Measurements from ENCODE around the gene MYOCOS. TPM values are rescaled to one million over a fixed set of nuclear protein-coding genes. Genes with fewer than 3 reads are reported as not detected.
"Not testable (repeated sequence)": the region's sequence is repeated elsewhere in the genome, so short reads cannot be mapped to it uniquely, and the experiment has no call there.

The MYOCOS gene
- total RNA-seq, 1 experiment from 2014 or later = 0.45 TPM

DNA sequence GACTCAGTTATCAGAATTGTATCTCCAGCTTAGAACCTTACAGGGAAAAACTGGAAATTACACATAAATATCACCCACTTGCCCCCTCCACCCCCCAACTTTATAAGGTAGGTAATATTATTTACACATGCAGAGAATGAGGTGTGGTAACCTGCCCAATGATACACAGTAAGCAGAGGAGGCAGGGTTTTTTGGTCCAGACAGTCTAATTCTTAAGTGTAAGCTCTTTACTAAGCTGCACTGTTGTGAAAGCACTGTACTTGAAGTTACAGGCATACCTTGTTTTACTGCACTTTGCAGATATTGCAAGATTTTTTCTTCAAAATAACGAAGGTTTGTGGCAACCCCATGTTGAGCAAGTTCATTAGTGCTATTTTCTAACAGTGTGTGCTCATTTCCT, 24.8 kb upstream of the MYOCOS start:
- peaks cover 30% of the 10 kb centered on the region for H3K36me3 Mint-ChIP-seq (ENCODE audit: insufficient read depth, unreplicated experiment)
- TF ChIP-seq, protein P1, sequence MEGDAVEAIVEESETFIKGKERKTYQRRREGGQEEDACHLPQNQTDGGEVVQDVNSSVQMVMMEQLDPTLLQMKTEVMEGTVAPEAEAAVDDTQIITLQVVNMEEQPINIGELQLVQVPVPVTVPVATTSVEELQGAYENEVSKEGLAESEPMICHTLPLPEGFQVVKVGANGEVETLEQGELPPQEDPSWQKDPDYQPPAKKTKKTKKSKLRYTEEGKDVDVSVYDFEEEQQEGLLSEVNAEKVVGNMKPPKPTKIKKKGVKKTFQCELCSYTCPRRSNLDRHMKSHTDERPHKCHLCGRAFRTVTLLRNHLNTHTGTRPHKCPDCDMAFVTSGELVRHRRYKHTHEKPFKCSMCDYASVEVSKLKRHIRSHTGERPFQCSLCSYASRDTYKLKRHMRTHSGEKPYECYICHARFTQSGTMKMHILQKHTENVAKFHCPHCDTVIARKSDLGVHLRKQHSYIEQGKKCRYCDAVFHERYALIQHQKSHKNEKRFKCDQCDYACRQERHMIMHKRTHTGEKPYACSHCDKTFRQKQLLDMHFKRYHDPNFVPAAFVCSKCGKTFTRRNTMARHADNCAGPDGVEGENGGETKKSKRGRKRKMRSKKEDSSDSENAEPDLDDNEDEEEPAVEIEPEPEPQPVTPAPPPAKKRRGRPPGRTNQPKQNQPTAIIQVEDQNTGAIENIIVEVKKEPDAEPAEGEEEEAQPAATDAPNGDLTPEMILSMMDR (IDR thresholded peaks at IDR 0.05; ENCODE audit: unreplicated experiment) = no peak
- no TSS peak for BruUV-seq (replicated peaks)

DNA sequence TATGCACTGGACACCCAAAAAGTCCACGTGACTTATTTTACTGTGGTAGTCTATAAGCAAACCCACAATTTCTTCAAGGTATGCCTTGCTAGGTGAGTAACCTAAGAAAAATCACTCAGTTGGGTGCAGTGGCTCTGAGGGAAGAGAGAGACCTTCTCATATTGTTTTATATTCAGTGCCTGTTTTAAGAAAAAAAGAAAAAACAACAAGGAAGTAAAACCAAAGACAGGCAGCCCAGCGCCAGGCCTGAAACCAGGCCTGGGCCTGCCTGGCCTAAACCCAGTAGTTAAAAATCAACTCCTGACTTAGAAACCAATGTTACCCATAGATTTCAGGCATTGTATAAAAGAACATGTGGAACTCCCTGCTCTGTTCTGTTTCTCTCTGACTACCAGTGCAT, 21.7 kb upstream of the MYOCOS start:
- BruUV-seq (replicated peaks); DNase-seq; H3K27ac Mint-ChIP-seq (ENCODE audit: unreplicated experiment); H3K9me3 Mint-ChIP-seq (ENCODE audit: low read depth, unreplicated experiment); intact Hi-C loops (cut with micrococcal nuclease; ENCODE audit: unreplicated experiment); H3K4me3 Mint-ChIP-seq (ENCODE audit: low read depth, unreplicated experiment); H3K27me3 Mint-ChIP-seq (ENCODE audit: unreplicated experiment); H3K4me1 Mint-ChIP-seq (ENCODE audit: low read depth, unreplicated experiment): not testable (repeated sequence)
- H3K36me3 Mint-ChIP-seq (ENCODE audit: insufficient read depth, unreplicated experiment) = peaks cover 19% of the 10 kb centered on the region
- CTCF ChIA-PET = interaction anchor here (0.6 kb wide), 1 partner anchor 22 kb away, joined by 3 read pairs; no protein-coding TSS in a partner anchor

More for the DNA sequence above, 24.8 kb upstream of the MYOCOS start:
- Mint-ChIP-seq H3K27me3 (ENCODE audit: unreplicated experiment) (no peaks in the 10 kb centered on the region), H3K9me3 (ENCODE audit: low read depth, unreplicated experiment) (no peaks in the 10 kb centered on the region), H3K4me1 (ENCODE audit: low read depth, unreplicated experiment) (no peaks in the 10 kb centered on the region), H3K27ac (ENCODE audit: unreplicated experiment) (no peak overlapping the region), H3K4me3 (ENCODE audit: low read depth, unreplicated experiment) (no peak overlapping the region)
- no peak for DNase-seq
- CTCF ChIA-PET = interaction anchor here (0.6 kb wide), 1 partner anchor 19 kb away, joined by 3 read pairs; no protein-coding TSS in a partner anchor
- intact Hi-C loops (cut with micrococcal nuclease; ENCODE audit: unreplicated experiment) = no loop called here

- Mint-ChIP-seq H3K36me3 (ENCODE audit: insufficient read depth, unreplicated experiment) (peaks cover 16% of the 10 kb centered on the region), H3K9me3 (ENCODE audit: low read depth, unreplicated experiment) (no peaks in the 10 kb centered on the region)
- intact Hi-C loops (cut with micrococcal nuclease; ENCODE audit: unreplicated experiment) = no loop called here
Measured at GRCh38 chr1:171600862-171601261, 21.2 kb upstream of the MYOCOS start.

DNA sequence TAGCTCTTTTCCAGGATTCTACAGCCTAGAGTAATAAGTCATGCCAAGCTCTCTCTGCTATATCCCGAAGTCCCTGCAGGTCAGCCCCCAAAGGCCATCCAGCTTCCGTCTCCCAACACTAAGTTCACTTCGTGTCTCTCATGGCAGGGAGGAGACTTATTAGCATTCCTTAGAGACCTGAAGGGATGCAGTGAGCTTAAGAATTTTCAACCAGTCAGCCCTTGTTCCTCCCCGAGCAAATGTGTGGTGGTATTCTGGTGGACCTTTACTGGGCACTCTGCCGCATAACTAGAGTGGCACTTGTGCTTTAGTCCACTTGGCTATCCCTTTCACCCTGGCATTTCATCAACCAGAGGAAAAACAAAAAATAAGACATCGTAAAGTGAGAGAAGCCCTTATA, 19.0 kb upstream of the MYOCOS start:
- H3K4me3 Mint-ChIP-seq (ENCODE audit: low read depth, unreplicated experiment); intact Hi-C loops (cut with micrococcal nuclease; ENCODE audit: unreplicated experiment); BruUV-seq (replicated peaks); H3K27ac Mint-ChIP-seq (ENCODE audit: unreplicated experiment); H3K36me3 Mint-ChIP-seq (ENCODE audit: insufficient read depth, unreplicated experiment); H3K9me3 Mint-ChIP-seq (ENCODE audit: low read depth, unreplicated experiment); H3K27me3 Mint-ChIP-seq (ENCODE audit: unreplicated experiment); CTCF ChIA-PET; H3K4me1 Mint-ChIP-seq (ENCODE audit: low read depth, unreplicated experiment); DNase-seq: not testable (repeated sequence)

More at GRCh38 chr1:171600862-171601261, 21.2 kb upstream of the MYOCOS start:
- TF ChIP-seq, protein P1 (IDR thresholded peaks at IDR 0.05; ENCODE audit: unreplicated experiment) = no peak
- DNase-seq = no peak
- CTCF ChIA-PET = no interaction called here
- Mint-ChIP-seq H3K4me1 (ENCODE audit: low read depth, unreplicated experiment) (no peaks in the 10 kb centered on the region), H3K4me3 (ENCODE audit: low read depth, unreplicated experiment) (no peak overlapping the region), H3K27ac (ENCODE audit: unreplicated experiment) (no peak overlapping the region), H3K27me3 (ENCODE audit: unreplicated experiment) (no peaks in the 10 kb centered on the region)
- no TSS peak for BruUV-seq (replicated peaks)

- Mint-ChIP-seq H3K9me3 (ENCODE audit: low read depth, unreplicated experiment) (no peaks in the 10 kb centered on the region), H3K27me3 (ENCODE audit: unreplicated experiment) (no peaks in the 10 kb centered on the region), H3K4me1 (ENCODE audit: low read depth, unreplicated experiment) (no peaks in the 10 kb centered on the region), H3K4me3 (ENCODE audit: low read depth, unreplicated experiment) (no peak overlapping the region), H3K36me3 (ENCODE audit: insufficient read depth, unreplicated experiment) (no peaks in the 10 kb centered on the region), H3K27ac (ENCODE audit: unreplicated experiment) (no peak overlapping the region)
- intact Hi-C loops (cut with micrococcal nuclease; ENCODE audit: unreplicated experiment) = no loop called here
- CTCF ChIA-PET = no interaction called here
- BruUV-seq (replicated peaks) = no TSS peak
- no peak for DNase-seq
- TF ChIP-seq, protein P1 (IDR thresholded peaks at IDR 0.05; ENCODE audit: unreplicated experiment) = no peak
Measured at GRCh38 chr1:171606402-171606941, 15.6 kb upstream of the MYOCOS start.

Measured in Calu3 (cell line).